HepG2 (cell line): ENCODE data around the gene ELOVL2. TPM values are rescaled to one million over a fixed set of nuclear protein-coding genes. Genes with fewer than 3 reads are reported as not detected.
A peak's percentile ranks its signal among the peaks of the same experiment; 100 is the strongest.
"Not testable (repeated sequence)": the region's sequence is repeated elsewhere in the genome, so short reads cannot be mapped to it uniquely, and the experiment has no call there.

Source experiments
- ATAC-seq: fragments of 200-7000 bp; cut with Tn5 transposase; 3 replicates; pipeline ENCODE4 v1.9.1; 2020; ENCODE audit warnings: mild to moderate bottlenecking, moderate library complexity
- BruUV-seq: library from RNA; stranded (reverse); fragments of 400-500 nt; replicated peaks from 2 replicates; lab custom pipeline; 2021; lab: Mats Ljungman, UMichigan
- CTCF ChIA-PET: fragments of 300-600 bp; formaldehyde crosslinking; extraction: SDS; loops from one replicate; lab custom pipeline; 2021; ENCODE audit warnings: low total read pairs, inconsistent platforms, low intra/inter-chr PET ratio; lab: Yijun Ruan, JAX
- POLR2A ChIA-PET: fragments of 350-600 bp; sonication (Branson Sonifier 250); formaldehyde crosslinking; loops from one replicate; lab custom pipeline; 2020; ENCODE audit warnings: antibody characterized with exemption, inconsistent platforms; lab: Yijun Ruan, JAX
- DNase-seq: peaks from one replicate; pipeline ENCODE4 v3.0.0-alpha.2; 2015; ENCODE audit warnings: low spot score
- FAIRE-seq: peaks from 3 replicates; lab custom pipeline; 2011; peaks lifted over from hg19 to GRCh38; lab: Jason Lieb, UNC
- H2AFZ ChIP-seq: one replicate; pipeline ENCODE4 v1.6.1; 2011; ENCODE audit warnings: low read length, inconsistent platforms
- H3K27ac ChIP-seq: fragments of 300-600 bp; 3 replicates; pipeline ENCODE4 v1.8.0; 2011; ENCODE audit warnings: mixed run types, mild to moderate bottlenecking, mixed read lengths, low read length, inconsistent platforms; ENCODE audit not compliant: insufficient read depth; ENCODE audit errors: extremely low read length
- H3K27me3 ChIP-seq, 2 experiments: fragments of 200-600 bp in 1 of 2; 2 replicates in 1 of 2; 3 replicates in 1 of 2; pipeline versions ENCODE4 v1.6.0 to v1.8.0; 2011; ENCODE audit warnings: low read length in 2 of 2, mild to moderate bottlenecking in 2 of 2, moderate library complexity in 2 of 2, inconsistent platforms in 1 of 2; ENCODE audit not compliant: insufficient read depth in 2 of 2, control insufficient read depth in 1 of 2
- H3K36me3 ChIP-seq, 2 experiments: fragments of 200-600 bp in 1 of 2; replicated peaks in 1 of 2; 2 replicates in 1 of 2; 3 replicates in 1 of 2; pipeline versions ENCODE4 v1.5.1 to v1.8.0; 2011; ENCODE audit warnings: low read length in 2 of 2, inconsistent platforms in 1 of 2; ENCODE audit not compliant: insufficient read depth in 2 of 2, control insufficient read depth in 1 of 2
- H3K4me1 ChIP-seq: 2 replicates; pipeline ENCODE4 v1.5.1; 2012; ENCODE audit warnings: low read length, inconsistent platforms; ENCODE audit not compliant: insufficient read depth
- H3K4me2 ChIP-seq: 2 replicates; pipeline ENCODE4 v1.6.0; 2011; ENCODE audit warnings: low read depth, low read length, inconsistent platforms
- H3K4me3 ChIP-seq, 3 experiments: fragments of 200-600 bp in 1 of 3; sonication (generic), shearing (Covaris generic) in 1 of 3; replicated peaks in 1 of 3; 2 replicates each; pipeline ENCODE4 v1.5.1; 2011 to 2016; ENCODE audit warnings: low read length in 3 of 3, inconsistent platforms in 2 of 3, low read depth in 2 of 3, mild to moderate bottlenecking in 2 of 3, control low read depth in 1 of 3, mixed read lengths in 1 of 3; ENCODE audit not compliant: insufficient read depth in 1 of 3
- H3K79me2 ChIP-seq: one replicate; pipeline ENCODE4 v1.6.1; 2011; ENCODE audit warnings: low read length, inconsistent platforms; ENCODE audit not compliant: insufficient read depth
- H3K9ac ChIP-seq: 2 replicates; pipeline ENCODE4 v1.6.0; 2011; ENCODE audit warnings: mild to moderate bottlenecking, low read depth, low read length, inconsistent platforms; ENCODE audit not compliant: insufficient read depth
- H3K9me3 ChIP-seq: 2 replicates; pipeline ENCODE4 v1.5.1; 2012; ENCODE audit warnings: mild to moderate bottlenecking, low read length
- H4K20me1 ChIP-seq: 2 replicates; pipeline ENCODE4 v1.6.0; 2011; ENCODE audit warnings: inconsistent platforms, mild to moderate bottlenecking, low read length, moderate library complexity; ENCODE audit not compliant: insufficient read depth
- CREB1 ChIP-seq, 2 experiments: fragments of 450-650 bp in 1 of 2; IDR thresholded peaks; 2 replicates each; pipeline ENCODE4 v1.6.1; 2016 to 2017; ENCODE audit warnings: control low read depth in 1 of 2, mild to moderate bottlenecking in 1 of 2, missing compliant biosample characterization in 1 of 2, missing genetic modification characterization in 1 of 2
- CSRNP2 ChIP-seq: sonication (generic); formaldehyde crosslinking; conservative IDR thresholded peaks from 2 replicates; pipeline ENCODE4 v1.8.0; 2022; ENCODE audit warnings: low read depth, missing genetic modification reagents
- FOXC1 ChIP-seq: sonication (generic); formaldehyde crosslinking; IDR thresholded peaks from 2 replicates; pipeline ENCODE4 v1.8.0; 2022; ENCODE audit warnings: mild to moderate bottlenecking, missing genetic modification reagents, borderline replicate concordance
- HNF4A ChIP-seq: sonication (generic); formaldehyde crosslinking; IDR thresholded peaks from 2 replicates; pipeline ENCODE4 v1.4.0; 2020; ENCODE audit warnings: missing genetic modification reagents
- NCOR1 ChIP-seq: fragments of 200-600 bp; sonication (generic); IDR thresholded peaks from 2 replicates; pipeline ENCODE4 v1.7.0; 2017; ENCODE audit warnings: antibody characterized with exemption, low read length, borderline replicate concordance
- NR2F6 ChIP-seq, 2 experiments: IDR thresholded peaks; 2 replicates each; pipeline ENCODE4 v1.6.1; 2016; ENCODE audit warnings: antibody characterized with exemption in 1 of 2, mild to moderate bottlenecking in 1 of 2
- REPIN1 ChIP-seq: sonication (generic); formaldehyde crosslinking; IDR thresholded peaks from 2 replicates; pipeline ENCODE4 v1.8.0; 2022; ENCODE audit warnings: missing genetic modification reagents, low read depth, mild to moderate bottlenecking, borderline replicate concordance
- ZBTB44 ChIP-seq: sonication (generic); formaldehyde crosslinking; IDR thresholded peaks from 2 replicates; pipeline ENCODE4 v1.4.0; 2020; ENCODE audit warnings: missing genetic modification reagents
- ZNF256 ChIP-seq: sonication (generic); formaldehyde crosslinking; conservative IDR thresholded peaks from 2 replicates; pipeline ENCODE4 v1.4.0; 2020; ENCODE audit warnings: missing genetic modification reagents
- ZNF292 ChIP-seq: sonication (generic); formaldehyde crosslinking; IDR thresholded peaks from 2 replicates; pipeline ENCODE4 v1.8.1; 2022; ENCODE audit warnings: mild to moderate bottlenecking, low read depth, missing genetic modification reagents, borderline replicate concordance
- ZNF296 ChIP-seq: sonication (generic); formaldehyde crosslinking; conservative IDR thresholded peaks from 2 replicates; pipeline ENCODE4 v1.5.0; 2020; ENCODE audit warnings: mild to moderate bottlenecking, missing genetic modification reagents
- ZNF3 ChIP-seq: IDR thresholded peaks from 2 replicates; pipeline ENCODE4 v1.7.0; 2017; ENCODE audit warnings: inconsistent platforms
- ZNF33B ChIP-seq: sonication (generic); formaldehyde crosslinking; IDR thresholded peaks from 2 replicates; pipeline ENCODE4 v1.5.1; 2020; ENCODE audit warnings: mild to moderate bottlenecking, missing genetic modification reagents
- ZNF878 ChIP-seq: sonication (generic); formaldehyde crosslinking; IDR thresholded peaks from 2 replicates; pipeline ENCODE4 v1.8.1; 2023; ENCODE audit warnings: mild to moderate bottlenecking, missing genetic modification reagents, moderate library complexity
- WGBS: methylation state at CpG from one replicate; pipeline ENCODE4 v1.1.6; 2017; ENCODE audit warnings: low lambda C conversion rate; 5-methylcytosine and 5-hydroxymethylcytosine counted together
- in situ Hi-C: cut with HindIII; loops from 2 replicates; pipeline ENCODE4 v1.10.0; 2017; ENCODE audit warnings: low pct_unique_long_range_greater_than_20kb; ENCODE audit not compliant: extremely low pct_ligation_motif_present
- intact Hi-C: fragments of 100-400 bp; cut with micrococcal nuclease; formaldehyde crosslinking; loops from one replicate; pipeline ENCODE4 v1.10.0; 2022; ENCODE audit not compliant: unreplicated experiment
- polyA plus RNA-seq, 8 experiments: library from polyadenylated mRNA; depleted of rRNA in 3 of 8; stranded (reverse) in 7 of 8; unstranded in 1 of 8; fragments of >200 nt; fragmentation: Illumina TruSeq in 4 of 8; extraction: Trizol in 4 of 8; gene quantifications; 2 replicates each; pipeline versions ENCODE4 v1.2.1 to v1.2.3, GENCODE V29; 2011 to 2016; ENCODE audit warnings: low read depth in 4 of 8, missing spikeins in 1 of 8, mixed read lengths in 1 of 8; ENCODE audit not compliant: insufficient read depth in 1 of 8
- total RNA-seq, 5 experiments: library from RNA; depleted of rRNA; stranded (reverse); fragments of >200 nt; fragmentation: Illumina TruSeq; extraction: Trizol; gene quantifications; 2 replicates each; pipeline ENCODE4 v1.2.3, GENCODE V29; 2016; ENCODE audit warnings: low read depth in 1 of 5

ELOVL2 gene
- total and polyA plus RNA-seq, 2 of the 13 experiments (the other 11 are each of a cell fraction or from before 2014, with no cell fraction given): 43.6 to 65.4 TPM

- peak; percentile 22; the same call in 1 of the 2 replicates for TF ChIP-seq ZNF292 (CRISPR knock-in tag)
- no peak for TF ChIP-seq CREB1 (IDR thresholded peaks at IDR 0.05)
- TF ChIP-seq CREB1 (CRISPR knock-in tag; IDR thresholded peaks at IDR 0.05): 0 out of 2 replicates have a peak, but pooled peaks have one; percentile 6
- no peak for TF ChIP-seq ZNF296 (CRISPR knock-in tag)
- no peak for TF ChIP-seq ZNF256
Measured at GRCh38 chr6:11006061-11006460, 38.0 kb downstream of the ELOVL2 start (continued).

- H3K9me3 ChIP-seq, intact Hi-C loops, H3K4me3 ChIP-seq, ATAC-seq, H3K27ac ChIP-seq, H3K9ac ChIP-seq, DNase-seq, CTCF ChIA-PET, H2AFZ ChIP-seq, H3K27me3 ChIP-seq, BruUV-seq, in situ Hi-C loops, H3K79me2 ChIP-seq, H4K20me1 ChIP-seq, H3K4me2 ChIP-seq, FAIRE-seq: not testable (repeated sequence)
- 99% methylated on average over 5 of the region's 5 CpGs for WGBS
- Histone ChIP-seq H3K36me3 (peaks cover 5 to 23% of the 10 kb centered on the region in 2 experiments; a peak in 4 of 5 replicates), H3K4me1 (peaks cover 59% of the 10 kb centered on the region)
- POLR2A ChIA-PET: interaction anchor here (2.2 kb wide), 1 partner anchor 9 kb away, joined by 7 read pairs; no protein-coding TSS in a partner anchor
Measured at GRCh38 chr6:11003297-11003696, 40.8 kb downstream of the ELOVL2 start.

- Histone ChIP-seq H3K9me3 (no peaks in the 10 kb centered on the region), H2AFZ (no peak overlapping the region), H3K79me2 (no peaks in the 10 kb centered on the region), H3K4me3 (no peak overlapping the region), H3K27ac (no peak overlapping the region), H4K20me1 (no peaks in the 10 kb centered on the region), H3K4me1 (peaks cover 48% of the 10 kb centered on the region), H3K27me3 (no peaks in the 10 kb centered on the region), H3K4me2 (no peak overlapping the region), H3K9ac (no peak overlapping the region), H3K36me3 (peaks cover 5 to 33% of the 10 kb centered on the region in 2 experiments; a peak in 4 of 5 replicates)
- ChIA-PET POLR2A (interaction anchor here (2.2 kb wide), 1 partner anchor 10 kb away, joined by 7 read pairs; no protein-coding TSS in a partner anchor), CTCF (no interaction called here)
- BruUV-seq: no TSS peak
- no peak for DNase-seq
- peak; percentile 18; the same call in 1 of the 3 replicates for ATAC-seq
- in situ Hi-C loops (no loop called here), intact Hi-C loops (no loop called here)
- no peak for FAIRE-seq
- WGBS: 54% methylated on average over 2 of the region's 2 CpGs
- TF ChIP-seq HNF4A (CRISPR knock-in tag) (peak; percentile 55), ZBTB44 (CRISPR knock-in tag) (no peak), FOXC1 (no peak), ZNF3 (CRISPR knock-in tag) (no peak), CSRNP2 (CRISPR knock-in tag) (no peak), REPIN1 (CRISPR knock-in tag) (peak; percentile 26; the same call in 1 of the 2 replicates), ZNF878 (CRISPR knock-in tag) (no peak), NCOR1 (no peak), NR2F6 (IDR thresholded peaks at IDR 0.05) (peak; percentile 42; the same call in 1 of the 2 replicates), NR2F6 (CRISPR knock-in tag; IDR thresholded peaks at IDR 0.05) (no peak), ZNF33B (CRISPR knock-in tag) (0 out of 2 replicates have a peak, but pooled peaks have one; percentile 16)
Measured at GRCh38 chr6:11002176-11002575, 41.9 kb downstream of the ELOVL2 start.
